Fibroblast of skin of right quadriceps (primary cell): Measurements from ENCODE around the gene RFC1.
"Not testable (repeated sequence)": the region's sequence is repeated elsewhere in the genome, so short reads cannot be mapped to it uniquely, and the experiment has no call there.

Experiments
- DNase-seq: peaks from one replicate; pipeline ENCODE4 v3.0.0-alpha.2; 2013

RFC1 gene

DNA sequence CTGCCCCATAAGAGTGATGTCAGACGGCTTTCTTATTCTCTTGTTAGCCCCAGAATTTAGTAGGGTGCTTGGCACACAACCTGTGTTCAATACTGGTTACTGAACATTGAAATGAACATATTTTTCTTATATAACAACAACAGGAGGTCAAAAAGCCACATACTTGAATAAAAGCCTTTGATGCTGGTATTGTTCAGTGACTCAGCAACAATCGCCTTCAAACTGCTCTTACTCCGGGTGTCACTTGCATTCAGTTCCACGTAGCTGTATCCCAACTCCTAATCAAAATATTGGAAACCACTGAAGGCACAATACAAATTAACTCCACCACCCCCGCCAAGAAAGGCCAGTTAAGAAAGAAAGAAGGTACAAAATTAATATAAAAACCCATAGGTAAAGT, 61.5 kb downstream of the RFC1 start:
- no peak for DNase-seq

GRCh38 chr4:39303871-39304270, 62.3 kb downstream of the RFC1 start:
- no peak for DNase-seq

GRCh38 chr4:39302901-39303300, 63.3 kb downstream of the RFC1 start:
- DNase-seq: no peak

GRCh38 chr4:39295784-39296183, 70.4 kb downstream of the RFC1 start:
- DNase-seq: no peak

- DNase-seq: not testable (repeated sequence)
These were observed 73.7 kb downstream of the RFC1 start for GRCh38 chr4:39292433-39292832.

GRCh38 chr4:39291686-39292085, 74.5 kb downstream of the RFC1 start:
- DNase-seq: no peak

DNA sequence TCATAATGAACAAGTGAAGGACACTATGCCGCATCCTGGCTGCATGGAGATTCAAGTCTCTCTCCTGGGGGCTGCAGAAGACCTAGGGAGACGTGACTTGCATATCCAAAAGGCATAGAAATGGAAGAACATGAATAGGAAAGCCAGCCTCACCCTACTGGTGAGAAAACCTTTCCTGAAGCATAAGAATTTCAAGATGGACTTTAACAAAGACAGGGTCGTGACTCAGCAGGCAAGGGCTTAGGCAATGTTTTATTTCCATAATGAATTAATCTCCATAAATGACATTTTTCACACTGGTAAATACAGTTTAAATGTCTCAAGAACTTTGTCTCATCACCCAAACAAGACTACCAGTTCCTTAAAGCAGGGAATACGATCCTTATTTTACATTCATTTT, 78.9 kb downstream of the RFC1 start:
- no peak for DNase-seq

GRCh38 chr4:39286263-39286662, 79.9 kb downstream of the RFC1 start:
- no peak for DNase-seq

DNA sequence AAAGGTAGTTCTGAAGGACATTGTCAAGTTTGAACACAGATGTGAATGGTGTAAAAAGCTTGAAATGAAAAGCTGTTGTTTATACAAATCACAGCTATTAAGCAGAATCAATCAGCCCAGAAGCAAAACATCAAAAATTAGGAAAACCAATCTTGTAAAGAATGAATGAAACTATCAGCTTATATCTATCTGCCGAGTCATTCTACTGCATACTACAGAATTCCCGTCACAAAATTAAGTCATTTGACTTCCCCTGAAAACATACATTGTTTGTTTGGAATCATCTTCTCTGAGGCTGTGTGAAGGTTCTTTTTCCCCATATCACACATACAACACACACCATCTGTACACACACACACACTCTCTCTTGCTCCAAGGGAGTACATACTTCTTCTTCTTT, 80.3 kb downstream of the RFC1 start:
- no peak for DNase-seq

DNA sequence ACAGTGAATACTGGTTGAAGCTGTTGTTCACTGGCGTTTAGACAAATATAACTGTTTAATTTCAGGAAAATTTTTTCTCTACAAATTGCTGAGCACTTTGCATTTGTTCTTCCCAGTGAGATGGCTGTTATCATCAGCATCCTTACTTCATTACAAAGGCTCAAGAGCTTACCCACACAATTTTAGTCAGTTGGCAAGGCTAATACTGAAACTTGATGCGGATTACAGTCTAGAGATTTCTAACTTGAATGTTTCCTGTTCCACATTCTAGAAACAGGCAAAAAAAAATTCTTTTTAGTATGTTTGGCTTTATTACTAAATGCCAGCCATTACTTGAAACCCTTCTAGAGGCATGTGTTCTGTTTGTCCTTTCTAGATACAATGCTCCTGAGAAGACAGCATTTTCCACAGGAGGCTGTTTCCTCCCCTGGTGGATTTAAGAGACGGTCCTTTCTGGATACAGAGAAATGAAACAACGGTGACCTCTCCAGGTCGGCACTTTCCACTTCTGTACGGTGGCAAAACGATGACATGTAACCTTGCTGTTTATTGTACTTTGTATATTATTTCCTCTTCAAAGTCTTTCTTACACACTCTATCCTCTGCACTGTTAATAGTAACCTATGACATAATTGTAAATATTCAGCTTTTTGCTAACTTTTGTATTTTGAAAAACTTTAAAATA, 80.9 kb downstream of the RFC1 start:
- DNase-seq: no peak

- no peak for DNase-seq
These were observed 85.4 kb downstream of the RFC1 start for GRCh38 chr4:39280770-39281169.

DNA sequence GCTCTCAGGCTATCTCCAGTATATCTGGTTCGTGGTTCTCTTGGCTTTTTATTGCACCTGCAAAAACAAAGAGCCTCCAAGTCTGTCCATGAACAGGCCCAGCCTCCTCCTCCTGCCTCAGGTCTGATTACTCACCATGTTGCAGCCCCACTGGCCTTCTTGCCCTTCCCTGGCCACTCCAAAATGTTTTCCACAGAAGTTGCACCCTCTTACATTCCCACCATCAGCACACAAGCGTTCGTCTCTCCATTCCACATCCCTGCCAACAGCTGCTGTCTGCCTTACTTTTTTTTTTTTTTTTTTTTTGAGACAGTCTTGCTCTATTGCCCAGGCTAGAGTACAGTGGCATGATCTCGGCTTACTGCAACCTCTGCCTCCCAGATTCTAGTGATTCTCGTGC, 86.7 kb downstream of the RFC1 start:
- DNase-seq: no peak

- DNase-seq: no peak
These were observed 87.7 kb downstream of the RFC1 start for GRCh38 chr4:39278476-39278875.

- DNase-seq: not testable (repeated sequence)
These were observed 88.5 kb downstream of the RFC1 start for GRCh38 chr4:39277661-39278060.

DNA sequence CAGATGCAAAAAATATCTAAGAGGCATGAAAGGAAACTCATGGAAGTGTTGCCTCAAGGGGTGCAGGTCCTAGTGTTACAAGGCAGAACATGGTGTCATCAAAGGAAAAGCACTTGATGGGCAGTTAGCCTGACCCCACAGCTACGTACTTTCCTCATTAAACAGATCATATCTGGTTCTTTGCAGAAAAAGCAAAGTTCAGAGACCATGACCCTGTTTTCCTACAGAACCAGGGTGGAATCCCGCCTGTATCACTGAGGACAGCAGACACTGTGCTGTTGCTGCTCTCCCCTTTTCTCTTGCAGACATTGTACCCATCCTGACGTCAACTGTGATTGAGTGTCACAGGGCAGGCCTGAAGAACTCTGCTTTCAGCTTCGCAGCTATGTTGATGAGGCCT, 91.7 kb downstream of the RFC1 start:
- no peak for DNase-seq

GRCh38 chr4:39263895-39264294, 102.3 kb downstream of the RFC1 start:
- no peak for DNase-seq

GRCh38 chr4:39259571-39260330, 106.4 kb downstream of the RFC1 start:
- DNase-seq: peak; percentile 26

GRCh38 chr4:39256436-39256835, 109.7 kb downstream of the RFC1 start:
- no peak for DNase-seq

DNA sequence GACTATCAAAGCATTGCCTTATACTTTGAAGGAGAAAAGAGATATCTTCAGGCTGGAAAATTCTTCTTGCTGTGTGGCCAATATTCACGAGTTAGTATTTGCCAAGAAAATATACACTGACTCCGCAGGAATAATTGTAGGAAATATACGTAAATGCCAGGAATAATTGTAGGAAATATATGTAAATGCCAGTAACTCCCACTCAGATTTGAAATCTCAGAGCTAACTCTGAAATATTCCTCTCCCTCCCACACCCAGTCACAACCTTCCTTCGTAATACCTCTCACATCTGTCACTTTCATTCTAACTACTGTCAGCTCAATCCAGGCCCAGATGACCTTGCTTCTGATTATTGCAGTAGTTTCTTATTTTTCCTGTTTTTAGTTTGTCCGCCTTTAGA, 110.3 kb downstream of the RFC1 start:
- no peak for DNase-seq

DNA sequence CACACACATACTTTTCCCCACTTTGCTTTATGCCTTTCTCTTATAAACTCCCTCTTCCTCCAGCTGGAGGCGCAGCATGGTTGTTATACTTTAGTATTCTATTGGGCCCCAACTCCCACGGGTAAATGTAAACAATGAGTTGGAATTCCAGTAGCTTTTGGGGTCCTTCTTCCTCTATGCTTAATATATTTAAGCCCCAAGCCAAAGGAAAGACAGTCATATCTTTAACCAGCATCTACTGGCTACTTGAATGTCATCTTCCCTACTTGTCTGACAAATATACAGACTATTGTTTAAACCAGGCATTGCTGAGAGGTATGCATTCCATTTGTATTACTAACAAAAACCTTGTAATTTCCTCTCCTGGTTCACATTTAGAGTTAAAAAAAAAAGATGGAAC, 110.9 kb downstream of the RFC1 start:
- peak; percentile 61 for DNase-seq

GRCh38 chr4:39243462-39243861, 122.7 kb downstream of the RFC1 start:
- DNase-seq: no peak
